Measurements from ENCODE around the gene ATP1A1. TPM values are rescaled to one million over a fixed set of nuclear protein-coding genes. Genes with fewer than 3 reads are reported as not detected.

The ATP1A1 gene
- total and polyA plus RNA-seq, 2 experiments from 2014 or later, result 66.4 to 116 TPM

GRCh38 chr1:116351914-116352313 is 21.1 kb upstream of the ATP1A1 start:
- H3K27me3 ChIP-seq (replicated peaks; ENCODE audit: insufficient read depth), result 0 out of 2 replicates have a peak, but pooled peaks cover 5% of the 10 kb centered on the region
- no peak overlapping the region for H3K4me2 ChIP-seq (ENCODE audit: unreplicated experiment)
- TF ChIP-seq EZH2phosphoT487 (IDR thresholded peaks at IDR 0.05; ENCODE audit: insufficient read depth, low read depth) (no peak), EZH2 (IDR thresholded peaks at IDR 0.05; ENCODE audit: insufficient read depth, poor library complexity, severe bottlenecking) (no peak)
- H3K9ac ChIP-seq, result no peak overlapping the region
- no peaks in the 10 kb centered on the region for H3K79me2 ChIP-seq (ENCODE audit: insufficient read depth)
- H2AFZ ChIP-seq, result no peak overlapping the region
- no peaks in the 10 kb centered on the region; the same call in 1 of the 2 replicates for H3K9me2 ChIP-seq (ENCODE audit: insufficient read depth)
- in situ Hi-C loops (cut with MboI), result no loop called here
- H3K4me3 ChIP-seq, result no peak overlapping the region
- no peaks in the 10 kb centered on the region for H3K36me3 ChIP-seq (ENCODE audit: low read depth)
- H4K20me1 ChIP-seq (ENCODE audit: insufficient read depth), result no peaks in the 10 kb centered on the region
- no peaks in the 10 kb centered on the region for H3F3A ChIP-seq (ENCODE audit: insufficient read depth)
- no peaks in the 10 kb centered on the region for H3K9me3 ChIP-seq (ENCODE audit: low read depth)
- no peaks in the 10 kb centered on the region for H3K4me1 ChIP-seq (ENCODE audit: insufficient read depth)
- 76 to 87% methylated on average over 4 of the region's 4 CpGs for WGBS, 2 experiments (ENCODE audit: low coverage in 1 of 2, low lambda C conversion rate in 2 of 2, missing lambda C conversion rate in 2 of 2)
- no peak for DNase-seq
- H3K27ac ChIP-seq, result no peak overlapping the region

DNA sequence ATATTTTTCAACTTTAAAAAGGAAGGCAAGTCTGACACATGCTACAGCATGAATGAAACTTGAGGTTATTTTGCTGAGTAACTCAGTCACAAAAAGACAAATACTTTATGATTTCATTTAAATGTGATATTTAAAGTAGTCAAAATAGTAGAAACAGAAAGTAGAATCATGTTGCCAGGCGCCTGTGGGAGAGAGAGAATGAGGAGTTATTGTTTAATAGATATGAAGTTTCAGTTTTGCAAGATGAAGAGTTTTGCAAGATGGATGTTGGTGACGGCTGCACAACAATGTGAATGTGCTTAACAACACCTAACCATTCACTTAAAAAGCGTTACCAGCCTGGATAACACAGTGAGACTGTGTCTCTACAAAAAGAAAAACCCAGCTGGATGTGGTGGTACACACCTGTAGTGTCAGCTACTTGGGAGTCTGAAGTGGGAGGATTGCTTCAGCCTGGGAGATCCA is 20.7 kb upstream of the ATP1A1 start:
- H3K9me2 ChIP-seq (ENCODE audit: insufficient read depth), result no peaks in the 10 kb centered on the region; the same call in 1 of the 2 replicates
- no peak overlapping the region for H3K4me3 ChIP-seq
- H3K27me3 ChIP-seq (replicated peaks; ENCODE audit: insufficient read depth), result 0 out of 2 replicates have a peak, but pooled peaks cover 5% of the 10 kb centered on the region
- 48 to 63% methylated on average over 3 of the region's 3 CpGs for WGBS, 2 experiments (ENCODE audit: low coverage in 1 of 2, low lambda C conversion rate in 2 of 2, missing lambda C conversion rate in 2 of 2)
- in situ Hi-C loops (cut with MboI), result no loop called here
- H3K4me1 ChIP-seq (ENCODE audit: insufficient read depth), result no peaks in the 10 kb centered on the region
- TF ChIP-seq EZH2 (IDR thresholded peaks at IDR 0.05; ENCODE audit: insufficient read depth, poor library complexity, severe bottlenecking) (no peak), EZH2phosphoT487 (IDR thresholded peaks at IDR 0.05; ENCODE audit: insufficient read depth, low read depth) (no peak)
- no peak overlapping the region for H3K9ac ChIP-seq
- H4K20me1 ChIP-seq (ENCODE audit: insufficient read depth), result no peaks in the 10 kb centered on the region
- H2AFZ ChIP-seq, result peak overlapping the region; percentile 25; the same call in 1 of the 2 replicates
- H3K27ac ChIP-seq, result no peak overlapping the region
- no peaks in the 10 kb centered on the region for H3F3A ChIP-seq (ENCODE audit: insufficient read depth)
- DNase-seq, result no peak
- H3K36me3 ChIP-seq (ENCODE audit: low read depth), result no peaks in the 10 kb centered on the region
- no peaks in the 10 kb centered on the region for H3K79me2 ChIP-seq (ENCODE audit: insufficient read depth)
- no peak overlapping the region for H3K4me2 ChIP-seq (ENCODE audit: unreplicated experiment)
- no peaks in the 10 kb centered on the region for H3K9me3 ChIP-seq (ENCODE audit: low read depth)

DNA sequence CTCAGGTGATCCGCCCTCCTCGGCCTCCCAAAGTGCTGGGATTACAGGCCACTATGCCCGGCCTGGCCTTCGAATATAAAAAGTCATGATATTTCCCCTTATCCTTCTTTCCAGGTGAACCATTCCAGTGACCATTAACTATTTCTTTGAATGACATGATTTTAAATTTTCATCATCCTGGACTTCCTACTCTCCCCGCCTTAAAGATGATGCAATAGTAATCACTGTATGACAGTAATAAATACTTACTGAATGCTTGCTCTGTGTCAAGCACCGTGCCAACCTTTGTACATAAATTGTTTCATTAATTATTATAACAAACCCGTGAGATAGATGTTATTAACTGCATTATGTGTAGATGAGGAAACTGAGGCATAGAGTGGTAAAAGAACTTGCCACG is 19.9 kb upstream of the ATP1A1 start:
- Histone ChIP-seq H3K4me1 (ENCODE audit: insufficient read depth) (no peaks in the 10 kb centered on the region), H3F3A (ENCODE audit: insufficient read depth) (no peaks in the 10 kb centered on the region), H3K4me2 (ENCODE audit: unreplicated experiment) (no peak overlapping the region), H3K27ac (no peak overlapping the region), H2AFZ (no peak overlapping the region), H3K4me3 (no peak overlapping the region), H3K79me2 (ENCODE audit: insufficient read depth) (no peaks in the 10 kb centered on the region), H3K27me3 (replicated peaks; ENCODE audit: insufficient read depth) (0 out of 2 replicates have a peak, but pooled peaks cover 5% of the 10 kb centered on the region), H3K36me3 (ENCODE audit: low read depth) (no peaks in the 10 kb centered on the region), H4K20me1 (ENCODE audit: insufficient read depth) (no peaks in the 10 kb centered on the region), H3K9me3 (ENCODE audit: low read depth) (no peaks in the 10 kb centered on the region), H3K9ac (no peak overlapping the region), H3K9me2 (ENCODE audit: insufficient read depth) (no peaks in the 10 kb centered on the region; the same call in 1 of the 2 replicates)
- in situ Hi-C loops (cut with MboI), result no loop called here
- WGBS, 2 experiments (ENCODE audit: low coverage in 1 of 2, low lambda C conversion rate in 2 of 2, missing lambda C conversion rate in 2 of 2), result 78 to 79% methylated on average over 8 of the region's 8 CpGs
- TF ChIP-seq EZH2 (IDR thresholded peaks at IDR 0.05; ENCODE audit: insufficient read depth, poor library complexity, severe bottlenecking) (no peak), EZH2phosphoT487 (IDR thresholded peaks at IDR 0.05; ENCODE audit: insufficient read depth, low read depth) (no peak)
- DNase-seq, result no peak

- no peak for TF ChIP-seq EZH2 (IDR thresholded peaks at IDR 0.05; ENCODE audit: insufficient read depth, poor library complexity, severe bottlenecking)
- TF ChIP-seq EZH2phosphoT487 (IDR thresholded peaks at IDR 0.05; ENCODE audit: insufficient read depth, low read depth), result no peak
- Histone ChIP-seq H3K9me2 (ENCODE audit: insufficient read depth) (no peaks in the 10 kb centered on the region), H2AFZ (no peak overlapping the region), H3F3A (ENCODE audit: insufficient read depth) (no peaks in the 10 kb centered on the region), H3K27me3 (replicated peaks; ENCODE audit: insufficient read depth) (0 out of 2 replicates have a peak, but pooled peaks cover 5% of the 10 kb centered on the region), H3K27ac (no peak overlapping the region), H3K4me1 (ENCODE audit: insufficient read depth) (no peaks in the 10 kb centered on the region), H3K9me3 (ENCODE audit: low read depth) (no peaks in the 10 kb centered on the region), H3K4me3 (no peak overlapping the region), H3K4me2 (ENCODE audit: unreplicated experiment) (no peak overlapping the region), H3K79me2 (ENCODE audit: insufficient read depth) (no peaks in the 10 kb centered on the region), H3K9ac (no peak overlapping the region), H3K36me3 (ENCODE audit: low read depth) (no peaks in the 10 kb centered on the region), H4K20me1 (ENCODE audit: insufficient read depth) (no peaks in the 10 kb centered on the region)
- WGBS, 2 experiments (ENCODE audit: low coverage in 1 of 2, low lambda C conversion rate in 2 of 2, missing lambda C conversion rate in 2 of 2), result 59 to 69% methylated on average over 4 of the region's 4 CpGs
- no peak for DNase-seq
- in situ Hi-C loops (cut with MboI), result no loop called here
Measured at GRCh38 chr1:116356067-116356466, 17.0 kb upstream of the ATP1A1 start.

All from GM23248 (cell line).